ENCODE results near the gene ICAM1.

DNA sequence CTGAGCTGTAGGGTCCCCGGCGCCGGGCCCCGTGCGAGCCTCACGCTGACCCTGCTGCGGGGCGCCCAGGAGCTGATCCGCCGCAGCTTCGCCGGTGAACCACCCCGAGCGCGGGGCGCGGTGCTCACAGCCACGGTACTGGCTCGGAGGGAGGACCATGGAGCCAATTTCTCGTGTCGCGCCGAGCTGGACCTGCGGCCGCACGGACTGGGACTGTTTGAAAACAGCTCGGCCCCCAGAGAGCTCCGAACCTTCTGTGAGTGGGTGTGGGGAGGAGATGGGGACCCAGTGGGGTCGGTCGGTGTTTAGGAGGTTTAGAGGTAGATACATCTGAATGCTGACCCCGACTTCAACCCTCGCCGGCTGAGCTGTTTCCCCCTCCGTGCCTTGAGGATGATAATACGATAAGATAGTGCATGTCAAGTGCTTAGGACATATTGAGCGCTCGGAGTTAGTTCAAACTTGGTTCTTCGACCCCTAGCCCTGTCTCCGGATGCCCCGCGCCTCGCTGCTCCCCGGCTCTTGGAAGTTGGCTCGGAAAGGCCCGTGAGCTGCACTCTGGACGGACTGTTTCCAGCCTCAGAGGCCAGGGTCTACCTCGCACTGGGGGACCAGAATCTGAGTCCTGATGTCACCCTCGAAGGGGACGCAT, 20.8 kb downstream of the ICAM1 start:
- TF ChIP-seq, protein P1, sequence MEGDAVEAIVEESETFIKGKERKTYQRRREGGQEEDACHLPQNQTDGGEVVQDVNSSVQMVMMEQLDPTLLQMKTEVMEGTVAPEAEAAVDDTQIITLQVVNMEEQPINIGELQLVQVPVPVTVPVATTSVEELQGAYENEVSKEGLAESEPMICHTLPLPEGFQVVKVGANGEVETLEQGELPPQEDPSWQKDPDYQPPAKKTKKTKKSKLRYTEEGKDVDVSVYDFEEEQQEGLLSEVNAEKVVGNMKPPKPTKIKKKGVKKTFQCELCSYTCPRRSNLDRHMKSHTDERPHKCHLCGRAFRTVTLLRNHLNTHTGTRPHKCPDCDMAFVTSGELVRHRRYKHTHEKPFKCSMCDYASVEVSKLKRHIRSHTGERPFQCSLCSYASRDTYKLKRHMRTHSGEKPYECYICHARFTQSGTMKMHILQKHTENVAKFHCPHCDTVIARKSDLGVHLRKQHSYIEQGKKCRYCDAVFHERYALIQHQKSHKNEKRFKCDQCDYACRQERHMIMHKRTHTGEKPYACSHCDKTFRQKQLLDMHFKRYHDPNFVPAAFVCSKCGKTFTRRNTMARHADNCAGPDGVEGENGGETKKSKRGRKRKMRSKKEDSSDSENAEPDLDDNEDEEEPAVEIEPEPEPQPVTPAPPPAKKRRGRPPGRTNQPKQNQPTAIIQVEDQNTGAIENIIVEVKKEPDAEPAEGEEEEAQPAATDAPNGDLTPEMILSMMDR (conservative IDR thresholded peaks at IDR 0.05; ENCODE audit: low read depth, low read length), result no peak
- TF ChIP-seq EZH2 (IDR thresholded peaks at IDR 0.05; ENCODE audit: borderline replicate concordance, low read depth, low read length, poor library complexity, severe bottlenecking), result no peak
